Osteoblast (primary cell): ENCODE results near the gene CACNA1C. TPM values are rescaled to one million over a fixed set of nuclear protein-coding genes. Genes with fewer than 3 reads are reported as not detected.

Experiments
- DNase-seq: peaks from one replicate; pipeline ENCODE4 v3.0.0; 2011; ENCODE audit warnings: low spot score, mixed read lengths; ENCODE audit not compliant: insufficient read length; ENCODE audit errors: missing footprints
- H2AFZ ChIP-seq: 2 replicates; pipeline ENCODE4 v1.6.0; 2011; ENCODE audit warnings: mild to moderate bottlenecking, low read length
- H3K27ac ChIP-seq: 2 replicates; pipeline ENCODE4 v1.5.1; 2011; ENCODE audit warnings: mild to moderate bottlenecking, low read depth, low read length, moderate library complexity
- H3K27me3 ChIP-seq: 2 replicates; pipeline ENCODE4 v1.6.0; 2012; ENCODE audit warnings: mild to moderate bottlenecking, control low read depth, inconsistent platforms, low read length, moderate library complexity; ENCODE audit not compliant: insufficient read depth
- H3K36me3 ChIP-seq: 2 replicates; pipeline ENCODE4 v1.5.1; 2011; ENCODE audit warnings: mild to moderate bottlenecking, low read length, control low read depth, moderate library complexity; ENCODE audit not compliant: insufficient read depth
- H3K4me1 ChIP-seq: 2 replicates; pipeline ENCODE4 v1.5.1; 2011; ENCODE audit warnings: mild to moderate bottlenecking, low read length, control low read depth, moderate library complexity; ENCODE audit not compliant: insufficient read depth
- H3K4me2 ChIP-seq: 2 replicates; pipeline ENCODE4 v1.6.0; 2011; ENCODE audit warnings: mild to moderate bottlenecking, low read length; ENCODE audit not compliant: insufficient read depth
- H3K4me3 ChIP-seq: fragments of 200-600 bp; sonication (generic); 3 replicates; pipeline ENCODE4 v1.5.1; 2012; ENCODE audit warnings: mild to moderate bottlenecking, low read length, inconsistent platforms; ENCODE audit not compliant: insufficient read depth
- H3K79me2 ChIP-seq: 2 replicates; pipeline ENCODE4 v1.6.0; 2012; ENCODE audit warnings: mild to moderate bottlenecking, low read length, control low read depth, inconsistent platforms; ENCODE audit not compliant: insufficient read depth
- H3K9me3 ChIP-seq: 2 replicates; pipeline ENCODE4 v1.5.1; 2011; ENCODE audit warnings: low read depth, low read length, control low read depth
- H4K20me1 ChIP-seq: 2 replicates; pipeline ENCODE4 v1.6.0; 2012; ENCODE audit warnings: mild to moderate bottlenecking, low read length, control low read depth; ENCODE audit not compliant: insufficient read depth
- total RNA-seq: library from RNA; depleted of rRNA; stranded (reverse); fragments of >200 nt; gene quantifications from 2 replicates; pipeline ENCODE4 v1.2.3, GENCODE V29; 2012
- TF ChIP-seq, protein P1 (sequence below): IDR thresholded peaks from 2 replicates; pipeline ENCODE4 v1.5.1; 2011; ENCODE audit warnings: mild to moderate bottlenecking, low read depth, low read length, moderate library complexity; ENCODE audit errors: extremely low read depth

The CACNA1C gene
- total RNA-seq, 1 donor = 19.2 TPM

DNA sequence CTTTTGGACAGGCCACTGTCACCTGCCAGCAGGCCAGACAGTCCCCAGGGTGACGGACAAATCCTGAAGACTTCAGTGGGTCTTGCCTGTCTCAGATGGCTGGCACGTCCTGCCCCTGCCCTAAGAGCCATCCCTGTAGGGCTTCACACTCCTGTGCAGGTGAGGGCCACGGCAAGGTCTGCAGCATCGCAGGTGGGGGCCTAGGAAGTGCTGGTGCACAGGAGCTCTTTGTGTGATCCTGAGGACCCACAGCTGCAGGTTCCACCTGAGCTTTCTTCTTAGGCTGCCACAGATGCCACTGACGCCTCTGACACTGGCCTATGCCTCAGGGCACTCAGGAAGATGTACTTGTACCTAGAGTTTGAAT is 633.5 kb downstream of the CACNA1C start:
- Histone ChIP-seq H3K4me2 (no peak overlapping the region), H3K9me3 (no peaks in the 10 kb centered on the region), H2AFZ (no peak overlapping the region), H3K36me3 (peaks cover 31% of the 10 kb centered on the region), H3K27me3 (no peaks in the 10 kb centered on the region), H4K20me1 (peaks cover 2% of the 10 kb centered on the region), H3K4me1 (peaks cover 4% of the 10 kb centered on the region), H3K79me2 (no peaks in the 10 kb centered on the region), H3K27ac (no peak overlapping the region), H3K4me3 (no peak overlapping the region)
- DNase-seq = peak; percentile 51
- TF ChIP-seq, protein P1, sequence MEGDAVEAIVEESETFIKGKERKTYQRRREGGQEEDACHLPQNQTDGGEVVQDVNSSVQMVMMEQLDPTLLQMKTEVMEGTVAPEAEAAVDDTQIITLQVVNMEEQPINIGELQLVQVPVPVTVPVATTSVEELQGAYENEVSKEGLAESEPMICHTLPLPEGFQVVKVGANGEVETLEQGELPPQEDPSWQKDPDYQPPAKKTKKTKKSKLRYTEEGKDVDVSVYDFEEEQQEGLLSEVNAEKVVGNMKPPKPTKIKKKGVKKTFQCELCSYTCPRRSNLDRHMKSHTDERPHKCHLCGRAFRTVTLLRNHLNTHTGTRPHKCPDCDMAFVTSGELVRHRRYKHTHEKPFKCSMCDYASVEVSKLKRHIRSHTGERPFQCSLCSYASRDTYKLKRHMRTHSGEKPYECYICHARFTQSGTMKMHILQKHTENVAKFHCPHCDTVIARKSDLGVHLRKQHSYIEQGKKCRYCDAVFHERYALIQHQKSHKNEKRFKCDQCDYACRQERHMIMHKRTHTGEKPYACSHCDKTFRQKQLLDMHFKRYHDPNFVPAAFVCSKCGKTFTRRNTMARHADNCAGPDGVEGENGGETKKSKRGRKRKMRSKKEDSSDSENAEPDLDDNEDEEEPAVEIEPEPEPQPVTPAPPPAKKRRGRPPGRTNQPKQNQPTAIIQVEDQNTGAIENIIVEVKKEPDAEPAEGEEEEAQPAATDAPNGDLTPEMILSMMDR = no peak

DNA sequence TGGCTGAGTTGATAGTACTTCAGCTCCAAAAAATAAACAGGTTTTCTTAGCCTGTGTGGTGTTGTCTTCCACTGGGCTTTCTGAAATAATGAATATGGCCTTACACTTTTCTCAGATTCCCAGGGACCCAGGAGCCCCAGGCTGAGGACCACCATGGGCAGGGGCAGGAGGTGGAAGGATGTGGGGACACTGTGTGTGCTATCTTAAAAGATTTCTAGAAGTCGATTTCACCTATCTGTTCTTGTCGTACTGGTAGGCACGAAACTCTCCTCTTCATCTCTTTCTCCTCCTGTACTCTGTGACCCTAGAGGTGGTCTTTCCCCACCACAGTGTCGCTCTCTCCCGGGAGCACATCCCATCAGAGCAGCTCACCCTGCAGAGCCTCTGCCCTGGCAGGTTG is 634.3 kb downstream of the CACNA1C start:
- DNase-seq = peak; percentile 25
- Histone ChIP-seq H3K4me2 (no peak overlapping the region), H4K20me1 (peaks cover 1% of the 10 kb centered on the region), H3K79me2 (no peaks in the 10 kb centered on the region), H3K27ac (no peak overlapping the region), H3K27me3 (no peaks in the 10 kb centered on the region), H3K9me3 (no peaks in the 10 kb centered on the region), H3K4me1 (peaks cover 4% of the 10 kb centered on the region), H3K36me3 (peaks cover 29% of the 10 kb centered on the region), H3K4me3 (no peak overlapping the region), H2AFZ (no peak overlapping the region)
- TF ChIP-seq, protein P1 = no peak

DNA sequence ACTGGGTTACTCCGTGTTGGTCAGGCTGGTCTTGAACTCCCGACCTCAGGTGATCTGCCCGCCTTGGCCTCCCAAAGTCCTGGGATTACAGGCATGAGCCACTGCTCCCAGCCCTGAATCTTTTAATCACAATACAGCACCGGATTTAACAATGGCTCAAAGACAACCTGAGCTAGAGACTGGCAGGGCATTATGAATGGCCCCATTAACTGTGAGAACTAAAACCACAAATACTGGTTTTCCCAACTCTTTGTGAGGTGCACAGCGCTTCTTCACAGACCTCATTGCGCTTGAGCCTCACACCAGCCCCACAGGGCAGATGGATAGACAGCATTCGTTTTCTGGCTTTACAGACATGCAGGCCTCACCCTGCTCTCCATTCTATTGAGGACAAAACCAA is 634.9 kb downstream of the CACNA1C start:
- TF ChIP-seq, protein P1 = no peak
- Histone ChIP-seq H3K36me3 (peaks cover 25% of the 10 kb centered on the region), H3K4me1 (peaks cover 4% of the 10 kb centered on the region), H3K27me3 (no peaks in the 10 kb centered on the region), H2AFZ (no peak overlapping the region), H3K4me2 (no peak overlapping the region), H3K4me3 (no peak overlapping the region), H3K9me3 (no peaks in the 10 kb centered on the region), H3K79me2 (no peaks in the 10 kb centered on the region), H4K20me1 (no peaks in the 10 kb centered on the region), H3K27ac (no peak overlapping the region)
- peak; percentile 53 for DNase-seq

DNA sequence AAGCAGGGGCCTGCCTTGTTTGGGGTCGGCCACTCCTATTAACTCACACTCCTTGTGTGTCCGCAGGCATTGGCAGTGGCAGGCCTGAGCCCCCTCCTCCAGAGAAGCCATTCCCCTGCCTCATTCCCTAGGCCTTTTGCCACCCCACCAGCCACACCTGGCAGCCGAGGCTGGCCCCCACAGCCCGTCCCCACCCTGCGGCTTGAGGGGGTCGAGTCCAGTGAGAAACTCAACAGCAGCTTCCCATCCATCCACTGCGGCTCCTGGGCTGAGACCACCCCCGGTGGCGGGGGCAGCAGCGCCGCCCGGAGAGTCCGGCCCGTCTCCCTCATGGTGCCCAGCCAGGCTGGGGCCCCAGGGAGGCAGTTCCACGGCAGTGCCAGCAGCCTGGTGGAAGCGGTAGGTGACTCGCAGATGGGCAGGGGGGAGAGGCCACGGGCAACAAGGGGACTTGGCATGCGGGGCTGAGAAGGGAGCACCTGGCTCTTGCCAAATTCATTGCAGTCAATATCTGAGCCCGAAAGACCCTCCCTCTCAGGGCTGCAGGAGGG is 635.7 kb downstream of the CACNA1C start:
- H3K4me2 ChIP-seq = no peak overlapping the region
- no peaks in the 10 kb centered on the region for H3K79me2 ChIP-seq
- H4K20me1 ChIP-seq = peaks cover 1% of the 10 kb centered on the region
- H3K27ac ChIP-seq = no peak overlapping the region
- no peaks in the 10 kb centered on the region for H3K9me3 ChIP-seq
- TF ChIP-seq, protein P1 = no peak
- no peak overlapping the region for H2AFZ ChIP-seq
- no peaks in the 10 kb centered on the region for H3K4me1 ChIP-seq
- H3K27me3 ChIP-seq = no peaks in the 10 kb centered on the region
- no peak overlapping the region for H3K4me3 ChIP-seq
- peaks cover 18% of the 10 kb centered on the region for H3K36me3 ChIP-seq
- peak; percentile 58 for DNase-seq
